Cardiac muscle cell (in vitro differentiated cells and primary cell): Measurements from ENCODE around the gene C22orf15. TPM values are rescaled to one million over a fixed set of nuclear protein-coding genes. Genes with fewer than 3 reads are reported as not detected.

ENCODE experiments used
- DNase-seq, 2 donors: peaks; one replicate each; pipeline versions ENCODE4 v3.0.0 to v3.0.0-alpha.2; 2010 to 2017; ENCODE audit warnings: low read depth in 1 of 2, low spot score in 1 of 2
- H3K27ac ChIP-seq: fragments of 200-600 bp; sonication (generic); 2 replicates; pipeline ENCODE4 v1.5.1; 2016
- H3K27me3 ChIP-seq: fragments of 200-600 bp; sonication (generic); 2 replicates; pipeline ENCODE4 v1.6.0; 2016; ENCODE audit warnings: control low read depth
- H3K36me3 ChIP-seq: fragments of 200-600 bp; sonication (generic); 2 replicates; pipeline ENCODE4 v1.5.1; 2016; ENCODE audit warnings: control low read depth
- H3K4me1 ChIP-seq: fragments of 200-600 bp; sonication (generic); 2 replicates; pipeline ENCODE4 v1.8.1; 2017; ENCODE audit warnings: low read depth, mild to moderate bottlenecking, mixed run types
- H3K4me3 ChIP-seq: fragments of 200-600 bp; sonication (generic); 2 replicates; pipeline ENCODE4 v1.5.1; 2016; ENCODE audit warnings: mild to moderate bottlenecking
- H3K9me3 ChIP-seq: fragments of 200-600 bp; sonication (generic); 2 replicates; pipeline ENCODE4 v1.5.1; 2017; ENCODE audit warnings: low read depth, mild to moderate bottlenecking, control low read depth
- CTCF ChIP-seq: IDR thresholded peaks from 2 replicates; pipeline ENCODE4 v1.5.1; 2012; ENCODE audit warnings: low read depth, mild to moderate bottlenecking, low read length
- polyA plus RNA-seq: library from polyadenylated mRNA; unstranded; fragments of >200 nt; fragmentation: Nextera tagmentation; extraction: Ambion mirVana; gene quantifications from 2 replicates; pipeline ENCODE4 v1.2.1, GENCODE V29; 2016
- total RNA-seq: library from RNA; depleted of rRNA; stranded (reverse); fragments of >200 nt; gene quantifications from 2 replicates; pipeline ENCODE4 v1.2.3, GENCODE V29; 2016

Gene C22orf15
- total and polyA plus RNA-seq, 2 experiments from 2014 or later, result 0.91 TPM; not detected in 1

DNA sequence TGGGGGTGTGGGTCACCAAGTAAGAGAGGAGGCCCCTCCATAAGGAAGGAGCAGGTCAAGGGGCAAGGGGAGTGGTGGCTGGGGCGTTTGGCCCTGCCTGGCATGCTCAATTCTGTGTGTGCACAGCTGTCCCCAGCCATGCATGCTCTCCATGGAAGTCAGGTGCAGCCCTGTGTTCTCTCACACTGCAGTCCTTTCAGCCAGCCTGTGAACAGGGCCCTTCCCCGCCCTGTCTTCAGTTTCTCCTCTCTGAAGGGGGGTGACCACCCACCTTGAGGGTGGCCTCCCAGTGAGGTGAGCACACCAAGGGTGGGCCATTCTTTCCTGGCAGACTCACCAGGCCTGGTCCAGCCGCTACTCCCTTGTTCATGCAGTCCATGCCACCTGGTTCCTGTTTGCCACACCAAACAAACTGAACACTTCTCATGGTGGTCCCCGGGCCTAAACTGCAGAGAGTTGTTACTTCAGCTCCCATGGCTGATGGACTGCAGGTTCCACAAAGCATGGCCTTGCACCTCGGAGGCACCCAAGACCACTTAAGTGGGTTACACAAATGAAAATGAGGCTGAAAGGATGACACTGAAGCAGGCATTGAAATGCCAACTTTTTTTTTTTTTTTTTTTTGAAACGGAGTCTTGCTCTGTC, 6.7 kb downstream of the C22orf15 start:
- Histone ChIP-seq H3K36me3 (no peaks in the 10 kb centered on the region), H3K4me1 (peaks cover 25% of the 10 kb centered on the region), H3K27ac (no peak overlapping the region), H3K9me3 (no peaks in the 10 kb centered on the region), H3K4me3 (no peak overlapping the region), H3K27me3 (no peaks in the 10 kb centered on the region)
- DNase-seq, result no peak
- TF ChIP-seq CTCF, result no peak

DNA sequence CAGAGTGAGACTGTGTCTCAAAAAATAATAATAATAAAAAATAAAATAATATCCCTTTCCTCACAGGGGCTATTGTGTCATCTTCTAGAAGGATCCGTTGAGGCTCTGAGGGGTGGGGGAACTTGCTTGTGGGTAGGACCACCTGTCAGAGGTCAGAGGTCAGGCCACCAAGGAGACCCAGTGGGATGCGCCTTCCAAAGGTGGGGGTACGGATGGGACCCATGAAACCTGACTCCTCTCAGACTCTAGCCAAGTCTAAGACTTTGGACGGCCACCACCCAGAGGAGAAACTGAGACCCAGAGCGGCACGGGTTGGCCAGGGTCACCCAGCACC, 9.5 kb downstream of the C22orf15 start:
- H3K9me3 ChIP-seq, result no peaks in the 10 kb centered on the region
- peaks cover 18% of the 10 kb centered on the region for H3K4me1 ChIP-seq
- no peaks in the 10 kb centered on the region for H3K27me3 ChIP-seq
- H3K36me3 ChIP-seq, result no peaks in the 10 kb centered on the region
- H3K4me3 ChIP-seq, result peak overlapping the region; percentile 42
- H3K27ac ChIP-seq, result no peak overlapping the region
- TF ChIP-seq CTCF, result no peak
- DNase-seq, result no peak

DNA sequence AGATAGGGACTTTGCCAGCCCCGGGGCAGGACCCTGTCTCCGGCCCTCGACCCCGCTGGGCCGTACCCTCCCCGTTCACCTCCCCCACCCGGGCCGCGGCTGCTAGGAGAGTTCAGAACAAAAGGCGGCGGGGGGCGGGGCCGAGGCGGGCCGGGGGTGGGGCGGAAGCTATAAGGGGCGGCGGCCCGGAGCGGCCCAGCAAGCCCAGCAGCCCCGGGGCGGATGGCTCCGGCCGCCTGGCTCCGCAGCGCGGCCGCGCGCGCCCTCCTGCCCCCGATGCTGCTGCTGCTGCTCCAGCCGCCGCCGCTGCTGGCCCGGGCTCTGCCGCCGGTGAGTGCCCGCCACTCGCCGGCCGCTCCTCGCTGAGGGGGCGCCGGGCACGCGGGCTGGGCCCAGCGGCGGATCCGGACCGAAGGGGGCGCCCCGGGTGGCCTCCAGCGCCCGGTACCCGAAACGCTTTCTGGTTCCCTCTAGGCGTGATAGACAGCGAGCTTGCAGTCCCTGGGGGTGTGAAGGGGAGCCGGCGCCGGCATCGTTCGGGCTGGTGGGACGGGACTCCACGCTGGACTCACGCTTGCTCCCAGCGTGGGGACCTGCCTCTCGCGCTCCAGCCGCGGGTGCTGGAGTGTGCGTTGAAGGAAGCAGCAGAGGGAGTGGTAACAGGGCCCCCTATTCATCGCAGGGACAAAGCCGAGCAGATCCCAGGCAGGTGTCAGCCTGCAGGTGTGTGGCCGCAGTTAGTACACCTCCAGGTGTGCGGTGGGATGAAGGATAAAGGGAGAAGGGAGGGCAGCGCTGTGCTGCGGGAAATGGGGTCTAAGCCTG, 10.1 kb downstream of the C22orf15 start, which contains the start of gene MMP11:
MMP11 (plus strand) TSS at position 201 of the 825 bp plus-strand sequence; CDS start at position 223, 22 bp downstream.
- no peaks in the 10 kb centered on the region for H3K27me3 ChIP-seq

GRCh38 chr22:23773483-23774113, 10.8 kb downstream of the C22orf15 start:
- DNase-seq, result no peak
- H3K27me3 ChIP-seq, result no peaks in the 10 kb centered on the region
- H3K4me3 ChIP-seq, result peak overlapping the region; percentile 42
- H3K36me3 ChIP-seq, result no peaks in the 10 kb centered on the region
- H3K4me1 ChIP-seq, result peaks cover 16% of the 10 kb centered on the region
- no peaks in the 10 kb centered on the region for H3K9me3 ChIP-seq
- no peak overlapping the region for H3K27ac ChIP-seq
- no peak for TF ChIP-seq CTCF

More for the DNA sequence above, 10.1 kb downstream of the C22orf15 start, which contains the start of gene MMP11:
- H3K27ac ChIP-seq, result no peak within 1 kb of the TSS
- TF ChIP-seq CTCF, result no peak
- H3K36me3 ChIP-seq, result no peaks in the 10 kb centered on the region
- peaks cover 18% of the 10 kb centered on the region for H3K4me1 ChIP-seq
- H3K9me3 ChIP-seq, result no peaks in the 10 kb centered on the region
- H3K4me3 ChIP-seq, result peak within 1 kb of the TSS; percentile 42
- DNase-seq, result peak; percentile 49 to 71

- Histone ChIP-seq H3K9me3 (no peaks in the 10 kb centered on the region), H3K27me3 (no peaks in the 10 kb centered on the region), H3K4me1 (peaks cover 11% of the 10 kb centered on the region)
Observed at GRCh38 chr22:23774114-23774921, 11.5 kb downstream of the C22orf15 start.

More at GRCh38 chr22:23774114-23774921, 11.5 kb downstream of the C22orf15 start:
- H3K36me3 ChIP-seq, result no peaks in the 10 kb centered on the region
- H3K27ac ChIP-seq, result no peak overlapping the region
- no peak overlapping the region for H3K4me3 ChIP-seq
- no peak for DNase-seq
- TF ChIP-seq CTCF, result no peak
